Heart right ventricle (tissue), 16 donors: ENCODE data around the gene PTX4. TPM values are rescaled to one million over a fixed set of nuclear protein-coding genes. Genes with fewer than 3 reads are reported as not detected.
A peak's percentile ranks its signal among the peaks of the same experiment; 100 is the strongest.
"Not testable (repeated sequence)": the region's sequence is repeated elsewhere in the genome, so short reads cannot be mapped to it uniquely, and the experiment has no call there.

Experiments used
- ATAC-seq, 8 donors: fragments of 200-7000 bp; cut with Tn5 transposase; one replicate each; pipeline ENCODE4 v1.9.1; 2020; ENCODE audit warnings: mild to moderate bottlenecking in 8 of 8, moderate library complexity in 8 of 8, moderate number of reproducible peaks in 1 of 8
- DNase-seq, 2 donors: peaks; one replicate each; pipeline ENCODE4 v3.0.0-alpha.2; 2020
- H3K27ac ChIP-seq, 10 donors: fragments of 200-600 bp; sonication (generic) in 2 of 10; one replicate each; pipeline versions ENCODE4 v1.5.0 to v1.8.0; 2020 to 2022; ENCODE audit warnings: mild to moderate bottlenecking in 3 of 10
- H3K27me3 ChIP-seq, 7 donors: fragments of 200-600 bp; one replicate each; pipeline ENCODE4 v1.8.0; 2021 to 2022; ENCODE audit warnings: mild to moderate bottlenecking in 2 of 7
- H3K36me3 ChIP-seq, 9 donors: fragments of 200-600 bp; sonication (generic) in 1 of 9; one replicate each; pipeline versions ENCODE4 v1.5.0 to v1.8.0; 2020 to 2022; ENCODE audit warnings: mild to moderate bottlenecking in 2 of 9
- H3K4me1 ChIP-seq, 9 donors: fragments of 200-600 bp; sonication (generic) in 1 of 9; one replicate each; pipeline versions ENCODE4 v1.5.0 to v1.8.0; 2020 to 2022; ENCODE audit warnings: mild to moderate bottlenecking in 4 of 9
- H3K4me3 ChIP-seq, 10 donors: fragments of 200-600 bp; sonication (generic) in 2 of 10; one replicate each; pipeline versions ENCODE4 v1.5.0 to v1.8.0; 2020 to 2022; ENCODE audit warnings: mild to moderate bottlenecking in 7 of 10, moderate library complexity in 2 of 10
- H3K9me3 ChIP-seq, 11 donors: fragments of 200-600 bp in 10 of 11; sonication (generic) in 2 of 11; one replicate each; pipeline versions ENCODE4 v1.5.0 to v1.8.0; 2013 to 2022; ENCODE audit warnings: mild to moderate bottlenecking in 2 of 11, control low read depth in 1 of 11, moderate library complexity in 1 of 11
- CTCF ChIP-seq, 9 donors: fragments of 200-600 bp; sonication (generic) in 2 of 9; IDR thresholded peaks; one replicate each; pipeline versions ENCODE4 v1.5.0 to v1.8.0; 2021 to 2022; ENCODE audit warnings: antibody characterized with exemption in 9 of 9, mild to moderate bottlenecking in 5 of 9, moderate library complexity in 1 of 9
- WGBS, 2 donors: extraction: QIAGEN DNeasy Blood & Tissue Kit; methylation state at CpG; one replicate each; pipeline ENCODE4 v1.1.7; 2013; ENCODE audit warnings: inconsistent platforms in 1 of 2; 5-methylcytosine and 5-hydroxymethylcytosine counted together
- intact Hi-C, 10 donors: fragments of 100-400 bp; cut with DNase I; formaldehyde crosslinking; loops; one replicate each; pipeline versions ENCODE4 v1.11.1 to v1.14.2; 2022
- polyA plus RNA-seq, 2 donors: library from polyadenylated mRNA; stranded (reverse); fragments of 200-250 nt; gene quantifications; one replicate each; pipeline ENCODE4 v1.2.3, GENCODE V29; 2013
- total RNA-seq, 10 donors: library from RNA; stranded (reverse); fragmentation: NEBNext Ultra II Directional in 3 of 10; extraction: Animal tissue kit (Norgen Biotek cat#: 25700) in 3 of 10; gene quantifications; one replicate each; pipeline versions ENCODE4 v1.2.1 to v1.2.4, GENCODE V29; 2021 to 2023
- donor health status: Arrhythmogenic right ventricular cardiomyopathy.
- donor health status: ischemic (EF 13 %, LVEDD 7.1; RV severe dilation, severe dysfunction).
- donor health status: healthy with polysubstance abuse.
- donor health status: DM: no; HTN: yes; CAD: no.
- donor health status: DM: no; HTN: no; CAD: no.
- donor health status: ischemic (EF 25% LVEDD 6.9; RV normal size, moderate dysfunction).
- donor health status: ischemic (EF 25% LVEDD 5.7; RV mildly dilated, moderate dysfunction).
- donor health status: healthy.
- donor health status: DM: yes; HTN: yes; CAD: no.
- donor health status: Ischemic cardiomyopathy.
- donor health status: ischemic (EF 35%, LVEDD 5.7; RV mildly dilated, moderate dysfunction).
- donor health status: nonischemic (EF 11% LVEDD 7.7; RV severe dilation, severe dysfunction).
- donor health status: DM: yes; HTN: yes; CAD: no.
- donor health status: PGD.
- donor health status: ischemic (EF 29% LVEDD 5.4; RV normal size, mild dysfunction).
- donor health status: nonischemic (EF 23%, LVEDD 6.1; RV moderate dilation, normal function).

PTX4 gene
- total and polyA plus RNA-seq, 12 donors: not detected

GRCh38 chr16:1486551-1487390 lies 2.0 kb downstream of the PTX4 start:
- no peak overlapping the region for H3K27ac ChIP-seq
- H3K27me3 ChIP-seq: no peaks in the 10 kb centered on the region
- intact Hi-C loops: no loop called here
- WGBS, 2 donors: 80 to 83% methylated on average over 33 of the region's 33 CpGs
- no peak overlapping the region for H3K4me3 ChIP-seq
- no peaks in the 10 kb centered on the region for H3K9me3 ChIP-seq
- ATAC-seq (no peak), DNase-seq (no peak)
- no peaks in the 10 kb centered on the region for H3K36me3 ChIP-seq
- H3K4me1 ChIP-seq: peaks cover 0 to 12% (median 0%) of the 10 kb centered on the region in 9 donors
- TF ChIP-seq CTCF (IDR thresholded peaks at IDR 0.05): no peak

GRCh38 chr16:1485847-1486496 lies 2.8 kb downstream of the PTX4 start:
- no peak overlapping the region for H3K27ac ChIP-seq
- no peaks in the 10 kb centered on the region for H3K9me3 ChIP-seq
- TF ChIP-seq CTCF (IDR thresholded peaks at IDR 0.05): no peak
- no peaks in the 10 kb centered on the region for H3K36me3 ChIP-seq
- no peak overlapping the region for H3K4me3 ChIP-seq
- peaks cover 0 to 12% (median 0%) of the 10 kb centered on the region in 9 donors for H3K4me1 ChIP-seq
- DNase-seq (peak in 1 of 2 donors; percentile 10), ATAC-seq (no peak)
- intact Hi-C loops: no loop called here
- WGBS, 2 donors: 88 to 90% methylated on average over 40 of the region's 40 CpGs
- no peaks in the 10 kb centered on the region for H3K27me3 ChIP-seq

GRCh38 chr16:1481906-1482835 lies 6.6 kb downstream of the PTX4 start:
- intact Hi-C loops: no loop called here
- Histone ChIP-seq H3K27ac (no peak overlapping the region), H3K4me3 (no peak overlapping the region), H3K36me3 (no peaks in the 10 kb centered on the region), H3K4me1 (peaks cover 0 to 12% (median 0%) of the 10 kb centered on the region in 9 donors), H3K9me3 (no peaks in the 10 kb centered on the region), H3K27me3 (no peaks in the 10 kb centered on the region)
- DNase-seq: no peak
- no peak for TF ChIP-seq CTCF (IDR thresholded peaks at IDR 0.05)
- 81 to 83% methylated on average over 28 of the region's 28 CpGs for WGBS, 2 donors
- ATAC-seq: no peak

- not testable (repeated sequence) for H3K4me3 ChIP-seq, H3K9me3 ChIP-seq, DNase-seq, H3K27me3 ChIP-seq, H3K27ac ChIP-seq, ATAC-seq, H3K36me3 ChIP-seq
- peaks cover 3 to 19% (median 13%) of the 10 kb centered on the region in 9 donors for H3K4me1 ChIP-seq
- intact Hi-C loops: loop anchor here in 2 of 10 donors (10.0 kb wide), 2 partner anchors 54 to 64 kb away; partner anchors contain the start of genes UNKL (in 1 of the 2) and UQCC4 (in 1 of the 2)
- 93 to 96% methylated on average over 9 of the region's 9 CpGs for WGBS, 2 donors
These were observed 9.8 kb downstream of the PTX4 start for GRCh38 chr16:1478937-1479336.
